Mesenchymal stem cell (in vitro differentiated cells and primary cell): ENCODE measurements around the gene ZC3H4.
A peak's percentile ranks its signal among the peaks of the same experiment; 100 is the strongest.

ENCODE experiments used
- DNase-seq: peaks from one replicate; pipeline ENCODE4 v3.0.0-alpha.2; 2013
- H2AFZ ChIP-seq: one replicate; pipeline ENCODE4 v1.6.1; 2013; ENCODE audit warnings: low read depth, mild to moderate bottlenecking, control low read depth, inconsistent platforms, low read length, moderate library complexity
- H2AK5ac ChIP-seq: 2 replicates; pipeline ENCODE4 v1.6.1; 2013; ENCODE audit warnings: low read length, moderate library complexity, mild to moderate bottlenecking, inconsistent platforms; ENCODE audit not compliant: severe bottlenecking
- H2BK120ac ChIP-seq: one replicate; pipeline ENCODE4 v1.6.1; 2013; ENCODE audit warnings: low read depth, mild to moderate bottlenecking, inconsistent platforms, low read length, moderate library complexity
- H2BK12ac ChIP-seq, 2 experiments: one replicate each; pipeline ENCODE4 v1.6.1; 2013; ENCODE audit warnings: inconsistent platforms in 2 of 2, low read length in 2 of 2, mild to moderate bottlenecking in 2 of 2, moderate library complexity in 2 of 2, control low read depth in 1 of 2
- H2BK15ac ChIP-seq: one replicate; pipeline ENCODE4 v1.6.1; 2013; ENCODE audit warnings: mild to moderate bottlenecking, low read depth, inconsistent platforms; ENCODE audit not compliant: poor library complexity, severe bottlenecking
- H2BK5ac ChIP-seq: 2 replicates; pipeline ENCODE4 v1.6.1; 2013; ENCODE audit warnings: low read depth, mild to moderate bottlenecking, low read length, control low read depth, inconsistent platforms; ENCODE audit not compliant: poor library complexity, severe bottlenecking
- H3K14ac ChIP-seq, 2 experiments: one replicate each; pipeline ENCODE4 v1.6.1; 2013; ENCODE audit warnings: inconsistent platforms in 2 of 2, low read length in 2 of 2, control low read depth in 1 of 2, mild to moderate bottlenecking in 1 of 2, moderate library complexity in 1 of 2
- H3K18ac ChIP-seq, 2 experiments: one replicate each; pipeline ENCODE4 v1.6.1; 2013; ENCODE audit warnings: inconsistent platforms in 2 of 2, low read length in 2 of 2, control low read depth in 1 of 2, low read depth in 1 of 2, mild to moderate bottlenecking in 1 of 2
- H3K23ac ChIP-seq, 2 experiments: one replicate each; pipeline ENCODE4 v1.6.1; 2013; ENCODE audit warnings: inconsistent platforms in 2 of 2, low read length in 2 of 2, mild to moderate bottlenecking in 2 of 2, moderate library complexity in 2 of 2, control low read depth in 1 of 2
- H3K27ac ChIP-seq: 2 replicates; pipeline ENCODE4 v1.5.1; 2013; ENCODE audit warnings: mild to moderate bottlenecking, moderate library complexity, low read length, control low read depth, inconsistent platforms; ENCODE audit not compliant: poor library complexity, severe bottlenecking
- H3K27me3 ChIP-seq, 2 experiments: 2 replicates each; pipeline versions ENCODE4 v1.6.1 to v1.7.0; 2013; ENCODE audit warnings: low read length in 2 of 2, mild to moderate bottlenecking in 2 of 2, moderate library complexity in 2 of 2, control low read depth in 1 of 2, inconsistent platforms in 1 of 2; ENCODE audit not compliant: control insufficient read depth in 1 of 2, insufficient read depth in 1 of 2
- H3K36me3 ChIP-seq, 2 experiments: 2 replicates each; pipeline versions ENCODE4 v1.6.1 to v1.7.0; 2013; ENCODE audit warnings: low read length in 2 of 2, control low read depth in 1 of 2, inconsistent platforms in 1 of 2, low read depth in 1 of 2, mild to moderate bottlenecking in 1 of 2; ENCODE audit not compliant: insufficient read depth in 2 of 2, control insufficient read depth in 1 of 2
- H3K4ac ChIP-seq, 2 experiments: one replicate each; pipeline ENCODE4 v1.6.1; 2013; ENCODE audit warnings: inconsistent platforms in 2 of 2, low read length in 2 of 2, mild to moderate bottlenecking in 2 of 2, moderate library complexity in 2 of 2, control low read depth in 1 of 2, low read depth in 1 of 2
- H3K4me1 ChIP-seq: 2 replicates; pipeline ENCODE4 v1.6.1; 2013; ENCODE audit warnings: low read depth, low read length, control low read depth; ENCODE audit not compliant: control insufficient read depth, insufficient read depth
- H3K4me2 ChIP-seq: 2 replicates; pipeline ENCODE4 v1.6.1; 2013; ENCODE audit warnings: low read length, mild to moderate bottlenecking, inconsistent platforms; ENCODE audit not compliant: poor library complexity, severe bottlenecking
- H3K4me3 ChIP-seq, 2 experiments: 2 replicates each; pipeline versions ENCODE4 v1.5.1 to v1.7.0; 2013; ENCODE audit warnings: low read length in 2 of 2, mild to moderate bottlenecking in 2 of 2, control low read depth in 1 of 2, low read depth in 1 of 2; ENCODE audit not compliant: insufficient read depth in 1 of 2
- H3K79me1 ChIP-seq: replicated peaks from 2 replicates; pipeline ENCODE4 v1.6.1; 2013; ENCODE audit warnings: mild to moderate bottlenecking, control low read depth, low read length, inconsistent platforms; ENCODE audit not compliant: poor library complexity, severe bottlenecking
- H3K9ac ChIP-seq: 2 replicates; pipeline ENCODE4 v1.7.0; 2013; ENCODE audit warnings: mild to moderate bottlenecking, low read length, moderate library complexity
- H3K9me3 ChIP-seq: 2 replicates; pipeline ENCODE4 v1.7.0; 2013; ENCODE audit warnings: mild to moderate bottlenecking, low read length; ENCODE audit not compliant: control insufficient read depth
- H4K8ac ChIP-seq: one replicate; pipeline ENCODE4 v1.6.1; 2013; ENCODE audit warnings: inconsistent platforms, mild to moderate bottlenecking, low read length, moderate library complexity
- H4K91ac ChIP-seq: one replicate; pipeline ENCODE4 v1.6.1; 2013; ENCODE audit warnings: mild to moderate bottlenecking, low read length, inconsistent platforms
- WGBS: methylation state at CpG from one replicate; pipeline ENCODE4 v1.1.7; 2013; ENCODE audit warnings: mixed read lengths; 5-methylcytosine and 5-hydroxymethylcytosine counted together

ZC3H4 gene

DNA sequence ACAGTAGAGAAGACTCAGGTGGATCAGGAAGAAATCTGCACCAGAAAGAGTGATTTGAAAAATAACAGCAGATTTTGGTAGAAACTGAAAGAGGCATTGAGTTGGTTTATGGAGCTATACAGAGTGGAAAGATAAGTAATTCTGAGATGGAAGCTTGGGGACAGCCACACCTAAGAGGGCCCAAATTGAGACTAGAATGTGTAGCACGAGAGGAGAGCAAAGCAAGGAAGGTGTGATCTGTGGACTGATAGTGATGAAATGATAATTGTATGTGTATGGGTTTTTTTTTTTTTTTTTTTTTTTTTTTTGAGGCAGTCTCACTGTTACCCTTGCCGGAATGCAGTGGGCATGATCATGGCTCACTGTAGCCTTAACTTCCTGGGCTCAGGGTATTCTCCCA, 33.3 kb upstream of the ZC3H4 start:
- Histone ChIP-seq H3K27me3 (no peaks in the 10 kb centered on the region), H2BK15ac (no peak overlapping the region), H3K4ac (no peak overlapping the region), H3K4me1 (no peaks in the 10 kb centered on the region), H4K8ac (peak overlapping the region; percentile 27), H2BK120ac (no peak overlapping the region), H2BK5ac (no peak overlapping the region), H3K4me3 (no peak overlapping the region), H3K14ac (no peak overlapping the region), H3K23ac (no peak overlapping the region), H4K91ac (no peak overlapping the region), H3K9ac (no peak overlapping the region), H3K79me1 (peaks cover 18% of the 10 kb centered on the region), H3K9me3 (no peaks in the 10 kb centered on the region), H3K36me3 (peaks cover 35 to 74% of the 10 kb centered on the region in 2 experiments), H2BK12ac (no peak overlapping the region), H3K27ac (no peak overlapping the region), H2AK5ac (no peak overlapping the region), H3K18ac (no peak overlapping the region), H3K4me2 (no peak overlapping the region), H2AFZ (no peak overlapping the region)
- WGBS: 100% methylated on average over 2 of the region's 2 CpGs
- DNase-seq: no peak

DNA sequence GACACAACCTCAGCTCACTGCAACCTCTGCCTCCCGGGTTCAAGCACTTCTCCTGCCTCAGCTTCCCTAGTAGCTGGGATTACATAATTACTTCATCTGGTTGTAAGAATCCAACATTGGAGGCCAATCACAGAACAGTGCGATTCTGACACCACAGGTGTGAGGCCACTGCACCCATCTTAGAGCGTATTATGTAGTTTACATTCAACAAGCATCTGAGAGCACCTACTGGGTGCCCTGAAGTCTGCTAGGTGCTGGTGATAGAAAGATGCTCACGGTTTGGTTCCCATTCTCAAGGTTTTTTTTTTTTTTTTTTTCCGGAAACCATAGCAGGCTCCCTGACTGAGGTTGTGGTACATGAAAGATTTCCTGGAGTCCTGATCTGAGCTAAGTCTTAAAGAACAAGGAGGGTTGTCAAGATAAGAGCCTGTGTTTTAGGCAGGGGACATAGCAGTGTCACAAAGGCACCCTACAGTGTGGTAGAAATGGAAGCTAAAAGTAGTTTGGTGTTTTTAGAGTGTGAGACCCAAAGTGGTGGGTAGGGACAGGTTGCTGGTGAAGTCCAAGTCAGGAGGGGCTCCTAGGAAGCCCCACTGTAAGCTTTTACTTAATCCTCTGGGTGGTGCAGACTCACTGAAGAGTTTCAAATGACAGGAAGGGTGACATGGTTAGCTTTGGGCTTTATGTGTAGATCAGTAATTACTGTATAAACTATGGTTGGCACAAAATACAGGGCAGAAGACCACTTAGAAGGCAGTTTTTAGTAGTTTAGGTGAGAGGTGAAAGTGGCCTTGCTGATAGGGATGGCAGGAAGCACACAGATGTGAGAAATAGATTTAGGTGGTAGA, 32.3 kb upstream of the ZC3H4 start:
- Histone ChIP-seq H3K9ac (no peak overlapping the region), H2AK5ac (no peak overlapping the region), H3K27ac (no peak overlapping the region), H4K91ac (no peak overlapping the region), H3K4me3 (no peak overlapping the region), H2BK5ac (no peak overlapping the region), H2AFZ (no peak overlapping the region), H3K9me3 (no peaks in the 10 kb centered on the region), H3K36me3 (peaks cover 32 to 65% of the 10 kb centered on the region in 2 experiments), H2BK120ac (no peak overlapping the region), H2BK15ac (no peak overlapping the region), H3K23ac (no peak overlapping the region), H3K27me3 (no peaks in the 10 kb centered on the region), H3K4ac (no peak overlapping the region), H4K8ac (no peak overlapping the region), H3K79me1 (peaks cover 15% of the 10 kb centered on the region), H3K18ac (no peak overlapping the region), H3K4me2 (no peak overlapping the region), H3K4me1 (peaks cover under 1% of the 10 kb centered on the region), H2BK12ac (no peak overlapping the region), H3K14ac (no peak overlapping the region)
- WGBS: 96% methylated on average over 5 of the region's 5 CpGs
- no peak for DNase-seq

DNA sequence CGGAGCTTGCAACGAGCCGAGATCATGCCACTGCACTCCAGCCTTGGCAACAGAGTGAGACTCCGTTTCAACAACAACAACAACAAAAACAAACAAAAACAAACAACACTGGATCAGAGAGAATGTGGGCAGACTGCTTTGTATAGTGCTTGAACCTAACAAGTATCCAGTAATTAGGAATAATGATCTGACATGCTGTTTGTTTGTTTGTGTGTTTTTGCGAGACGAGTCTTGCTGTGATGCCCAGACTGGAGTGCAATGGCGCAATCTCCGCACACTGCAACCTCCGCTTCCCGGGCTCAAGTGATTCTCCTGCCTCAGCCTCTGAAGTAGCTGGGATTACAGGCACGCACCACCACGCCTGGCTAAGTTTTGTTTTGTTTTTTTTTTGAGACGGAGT, 31.1 kb upstream of the ZC3H4 start:
- Histone ChIP-seq H3K4ac (no peak overlapping the region), H3K27me3 (no peaks in the 10 kb centered on the region), H3K4me2 (no peak overlapping the region), H3K4me1 (peaks cover 2% of the 10 kb centered on the region), H3K14ac (no peak overlapping the region), H2BK15ac (no peak overlapping the region), H2AK5ac (no peak overlapping the region), H2BK12ac (no peak overlapping the region), H4K8ac (no peak overlapping the region), H3K23ac (no peak overlapping the region), H3K18ac (no peak overlapping the region), H3K27ac (no peak overlapping the region), H3K9me3 (no peaks in the 10 kb centered on the region), H3K9ac (no peak overlapping the region), H4K91ac (no peak overlapping the region), H3K79me1 (peaks cover 12% of the 10 kb centered on the region), H2AFZ (no peak overlapping the region), H2BK5ac (no peak overlapping the region), H2BK120ac (no peak overlapping the region), H3K36me3 (peaks cover 35 to 55% of the 10 kb centered on the region in 2 experiments), H3K4me3 (no peak overlapping the region)
- 96% methylated on average over 9 of the region's 13 CpGs for WGBS
- DNase-seq: no peak

DNA sequence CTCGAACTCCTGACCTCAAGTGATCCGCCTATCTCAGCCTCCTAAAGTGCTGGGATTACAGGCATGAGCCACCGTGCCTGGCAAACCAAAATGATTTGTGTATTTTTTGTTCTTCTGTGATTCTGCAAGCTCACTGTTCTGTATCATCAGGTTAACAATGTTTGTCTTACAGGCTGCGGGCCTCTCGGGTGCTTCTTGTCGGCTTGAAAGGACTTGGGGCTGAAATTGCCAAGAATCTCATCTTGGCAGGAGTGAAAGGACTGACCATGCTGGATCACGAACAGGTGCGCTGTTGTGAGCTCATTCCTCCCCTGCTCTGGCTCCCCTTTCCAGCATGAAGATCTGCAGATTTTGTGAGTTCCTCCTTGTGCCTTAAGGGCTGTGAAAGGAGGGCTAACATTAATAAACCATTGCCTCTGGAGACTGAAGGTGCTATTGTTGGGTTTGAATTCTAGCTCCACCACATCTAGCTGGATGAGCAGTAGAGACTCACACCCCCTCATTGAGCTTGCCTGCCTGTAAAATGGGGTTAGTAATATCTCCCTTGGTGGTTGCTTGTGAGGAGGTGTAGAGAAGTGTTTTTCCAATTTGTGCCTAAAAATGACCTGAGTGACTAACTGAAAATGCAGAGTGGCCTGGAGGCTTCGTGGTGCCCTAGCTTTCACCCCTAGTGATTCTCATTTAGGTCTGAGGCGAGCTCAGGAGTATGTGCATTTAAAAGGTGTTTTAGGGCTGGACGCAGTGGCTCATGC, 29.9 kb upstream of the ZC3H4 start:
- Histone ChIP-seq H3K23ac (no peak overlapping the region), H3K27me3 (no peaks in the 10 kb centered on the region), H3K4me3 (no peak overlapping the region), H3K4me1 (peaks cover 2% of the 10 kb centered on the region), H3K79me1 (peaks cover 11% of the 10 kb centered on the region), H3K18ac (no peak overlapping the region), H3K27ac (no peak overlapping the region), H3K14ac (no peak overlapping the region), H3K4me2 (no peak overlapping the region), H2BK120ac (no peak overlapping the region), H3K4ac (no peak overlapping the region), H2BK12ac (no peak overlapping the region), H2AK5ac (no peak overlapping the region), H4K8ac (no peak overlapping the region), H2BK15ac (no peak overlapping the region), H4K91ac (no peak overlapping the region), H2BK5ac (no peak overlapping the region), H3K36me3 (peaks cover 37 to 53% of the 10 kb centered on the region in 2 experiments), H3K9ac (no peak overlapping the region), H3K9me3 (no peaks in the 10 kb centered on the region), H2AFZ (no peak overlapping the region)
- WGBS: 98% methylated on average over 11 of the region's 11 CpGs
- DNase-seq: no peak
